H1 (cell line): ENCODE measurements around the gene PTPRG. TPM values are rescaled to one million over a fixed set of nuclear protein-coding genes. Genes with fewer than 3 reads are reported as not detected.

Experiments
- ATF3 ChIP-seq: IDR thresholded peaks from 2 replicates; pipeline ENCODE4 v1.6.1; 2011; ENCODE audit warnings: low read depth, mild to moderate bottlenecking, low read length; ENCODE audit not compliant: insufficient read depth
- CHD1 ChIP-seq: IDR thresholded peaks from 2 replicates; pipeline ENCODE4 v1.6.1; 2012; ENCODE audit warnings: low read depth, low read length, improper control_type of control experiment
- CHD2 ChIP-seq: IDR thresholded peaks from 2 replicates; pipeline ENCODE4 v1.6.1; 2012; ENCODE audit warnings: low read length, improper control_type of control experiment
- E2F6 ChIP-seq: IDR thresholded peaks from 2 replicates; pipeline ENCODE4 v1.6.1; 2012; ENCODE audit warnings: inconsistent platforms
- JUND ChIP-seq: IDR thresholded peaks from 2 replicates; pipeline ENCODE4 v1.6.1; 2011; ENCODE audit warnings: mild to moderate bottlenecking, improper control_type of control experiment, low read length
- KDM4A ChIP-seq: IDR thresholded peaks from one replicate; pipeline ENCODE4 v1.7.1; 2012; ENCODE audit warnings: low read depth, mild to moderate bottlenecking, moderate library complexity, low read length, inconsistent platforms; ENCODE audit not compliant: severe bottlenecking
- NANOG ChIP-seq: IDR thresholded peaks from 2 replicates; pipeline ENCODE4 v1.6.1; 2011; ENCODE audit warnings: low read length, low read depth, mild to moderate bottlenecking, inconsistent platforms; ENCODE audit not compliant: insufficient read depth, poor library complexity, severe bottlenecking
- PHF8 ChIP-seq: fragments of 200-600 bp; sonication (generic); conservative IDR thresholded peaks from 2 replicates; pipeline ENCODE4 v1.7.1; 2012; ENCODE audit warnings: low read depth, mild to moderate bottlenecking, inconsistent platforms, low read length, moderate library complexity
- POU5F1 ChIP-seq: IDR thresholded peaks from 2 replicates; pipeline ENCODE4 v1.6.1; 2011; ENCODE audit warnings: low read depth, mild to moderate bottlenecking, low read length, moderate library complexity
- SRF ChIP-seq: IDR thresholded peaks from 2 replicates; pipeline ENCODE4 v1.6.1; 2011; ENCODE audit warnings: mild to moderate bottlenecking, low read depth, low read length, moderate library complexity
- SUZ12 ChIP-seq: fragments of 200-600 bp; sonication (generic); IDR thresholded peaks from 2 replicates; pipeline ENCODE4 v1.6.1; 2012; ENCODE audit warnings: mild to moderate bottlenecking, inconsistent platforms, low read length, moderate library complexity, mixed read lengths
- TAF7 ChIP-seq: optimal IDR thresholded peaks from 2 replicates; pipeline ENCODE3; 2011; ENCODE audit warnings: low read depth, mild to moderate bottlenecking, inconsistent platforms, low read length, moderate library complexity, borderline replicate concordance
- polyA plus RNA-seq, 7 experiments: library from polyadenylated mRNA; depleted of rRNA in 3 of 7; stranded (reverse) in 5 of 7; unstranded in 2 of 7; fragments of >200 nt in 5 of 7; fragments of 200-250 nt in 2 of 7; gene quantifications; 1 replicate in 5 of 7; 2 replicates in 1 of 7; 4 replicates in 1 of 7; pipeline versions ENCODE4 v1.2.1 to v1.2.3, GENCODE V29; 2011 to 2013; ENCODE audit warnings: missing spikeins in 2 of 7, mixed read lengths in 2 of 7
- total RNA-seq: library from RNA; stranded (reverse); fragmentation: NEBNext Ultra II Directional; extraction: Animal tissue kit (Norgen Biotek cat#: 25700); gene quantifications from 2 replicates; pipeline ENCODE4 v1.2.1, GENCODE V29; 2021

PTPRG gene
- total and polyA plus RNA-seq, 2 of the 8 experiments (the other 6 are each of a cell fraction or from before 2014, with no cell fraction given) = 23.3 to 96.2 TPM

GRCh38 chr3:62208385-62208784, 647.0 kb downstream of the PTPRG start (continued):
- no peak for TF ChIP-seq NANOG
- no peak for TF ChIP-seq E2F6
- TF ChIP-seq POU5F1 = no peak
- no peak for TF ChIP-seq SRF
- TF ChIP-seq TAF7 = no peak
- TF ChIP-seq SUZ12 = no peak
- no peak for TF ChIP-seq CHD2
- no peak for TF ChIP-seq ATF3
- TF ChIP-seq PHF8 = no peak
- no peak for TF ChIP-seq JUND
- no peak for TF ChIP-seq CHD1
- TF ChIP-seq KDM4A = no peak
